Activated CD4-positive, alpha-beta T cell treated with anti-CD3 and anti-CD28 coated beads, Interleukin-2, amount 50 U/mL, for 16 hours (primary cell): Measurements from ENCODE around the gene KIF3B.
A peak's percentile ranks its signal among the peaks of the same experiment; 100 is the strongest.
"Not testable (repeated sequence)": the region's sequence is repeated elsewhere in the genome, so short reads cannot be mapped to it uniquely, and the experiment has no call there.

Experiments used
- DNase-seq: peaks from one replicate; pipeline ENCODE4 v3.0.0-alpha.2; 2020

KIF3B gene

GRCh38 chr20:32249030-32249738 is 28.3 kb upstream of the KIF3B start:
- DNase-seq = peak; percentile 78

GRCh38 chr20:32251470-32251869 is 26.0 kb upstream of the KIF3B start:
- DNase-seq = no peak

GRCh38 chr20:32252189-32252588 is 25.3 kb upstream of the KIF3B start:
- peak; percentile 66 for DNase-seq

- DNase-seq = not testable (repeated sequence)
Measured at GRCh38 chr20:32260973-32261372, 16.5 kb upstream of the KIF3B start.

GRCh38 chr20:32261644-32262043 is 15.8 kb upstream of the KIF3B start:
- DNase-seq = no peak

GRCh38 chr20:32263398-32263954 is 14.0 kb upstream of the KIF3B start:
- DNase-seq = no peak

- DNase-seq = no peak
Measured at GRCh38 chr20:32271620-32272019, 5.8 kb upstream of the KIF3B start.

- no peak for DNase-seq
Measured at GRCh38 chr20:32274359-32274758, 3.1 kb upstream of the KIF3B start.

- DNase-seq = not testable (repeated sequence)
Measured at GRCh38 chr20:32275163-32275562, 2.3 kb upstream of the KIF3B start.

- peak; percentile 42 for DNase-seq
Measured at GRCh38 chr20:32278199-32278643, 770 bp downstream of the KIF3B start.

- DNase-seq = peak; percentile 30
Measured at GRCh38 chr20:32281711-32282110, 4.3 kb downstream of the KIF3B start.

- no peak for DNase-seq
Measured at GRCh38 chr20:32282461-32282860, 5.0 kb downstream of the KIF3B start.

GRCh38 chr20:32285082-32285620 is 7.7 kb downstream of the KIF3B start:
- peak; percentile 79 for DNase-seq

GRCh38 chr20:32285621-32286371 is 8.3 kb downstream of the KIF3B start:
- peak; percentile 91 for DNase-seq

GRCh38 chr20:32287231-32287638 is 9.8 kb downstream of the KIF3B start:
- no peak for DNase-seq

- no peak for DNase-seq
Measured at GRCh38 chr20:32288225-32288849, 10.9 kb downstream of the KIF3B start.

- DNase-seq = not testable (repeated sequence)
Measured at GRCh38 chr20:32289299-32289660, 11.8 kb downstream of the KIF3B start.

GRCh38 chr20:32289661-32290431 is 12.4 kb downstream of the KIF3B start:
- no peak for DNase-seq

GRCh38 chr20:32291166-32291565 is 13.7 kb downstream of the KIF3B start:
- DNase-seq = no peak

GRCh38 chr20:32292548-32292947 is 15.1 kb downstream of the KIF3B start:
- no peak for DNase-seq

GRCh38 chr20:32294071-32294470 is 16.6 kb downstream of the KIF3B start:
- DNase-seq = no peak

- DNase-seq = no peak
Measured at GRCh38 chr20:32296412-32296811, 19.0 kb downstream of the KIF3B start.
